H1 (cell line): ENCODE data around the gene ZYG11B. TPM values are rescaled to one million over a fixed set of nuclear protein-coding genes. Genes with fewer than 3 reads are reported as not detected.

Source experiments
- CTCF ChIA-PET: fragments of 300-600 bp; sonication (Branson Sonifier 250); formaldehyde crosslinking; loops from one replicate; lab custom pipeline; 2021; ENCODE audit not compliant: partially characterized antibody; lab: Charles Lee
- POLR2A ChIA-PET: fragments of 300-600 bp; sonication (Branson Sonifier 250); formaldehyde crosslinking; loops from one replicate; lab custom pipeline; 2021; ENCODE audit warnings: inconsistent platforms; ENCODE audit not compliant: partially characterized antibody; lab: Charles Lee
- DNase-seq, 2 experiments: peaks; one replicate each; pipeline versions ENCODE4 v3.0.0 to v3.0.0-alpha.2; 2010 to 2022; ENCODE audit warnings: low spot score in 2 of 2, low read depth in 1 of 2, mixed read lengths in 1 of 2
- FAIRE-seq: peaks from 2 replicates; lab custom pipeline; 2011; peaks lifted over from hg19 to GRCh38; lab: Jason Lieb, UNC
- H2AFZ ChIP-seq: 2 replicates; pipeline ENCODE4 v1.8.1; 2012; ENCODE audit warnings: low read length, inconsistent platforms
- H2AK5ac ChIP-seq: 2 replicates; pipeline ENCODE4 v1.6.1; 2013; ENCODE audit warnings: low read depth, low read length
- H2BK120ac ChIP-seq: replicated peaks from 2 replicates; pipeline ENCODE3; 2013; ENCODE audit warnings: low read depth, low read length, inconsistent platforms
- H2BK12ac ChIP-seq: 2 replicates; pipeline ENCODE4 v1.6.1; 2013; ENCODE audit warnings: low read depth, low read length
- H2BK15ac ChIP-seq: 2 replicates; pipeline ENCODE4 v1.6.1; 2013; ENCODE audit warnings: low read length
- H2BK20ac ChIP-seq: 2 replicates; pipeline ENCODE4 v1.6.1; 2013; ENCODE audit warnings: low read length
- H2BK5ac ChIP-seq: 2 replicates; pipeline ENCODE4 v1.6.1; 2013; ENCODE audit warnings: low read depth, low read length
- H3K14ac ChIP-seq: 2 replicates; pipeline ENCODE4 v1.6.1; 2013; ENCODE audit warnings: inconsistent platforms; ENCODE audit not compliant: insufficient read length
- H3K18ac ChIP-seq: 2 replicates; pipeline ENCODE4 v1.6.1; 2013; ENCODE audit warnings: low read length; ENCODE audit errors: extremely low read depth
- H3K23ac ChIP-seq: 2 replicates; pipeline ENCODE4 v1.6.1; 2013; ENCODE audit warnings: inconsistent platforms; ENCODE audit not compliant: insufficient read length
- H3K23me2 ChIP-seq: 2 replicates; pipeline ENCODE4 v1.6.1; 2013; ENCODE audit warnings: low read depth, low read length
- H3K27ac ChIP-seq: 2 replicates; pipeline ENCODE4 v1.6.1; 2011; ENCODE audit warnings: low read depth, low read length, inconsistent platforms
- H3K27me3 ChIP-seq, 4 experiments: replicated peaks in 1 of 4; 1 replicate in 1 of 4; 2 replicates in 3 of 4; pipeline versions ENCODE4 v1.6.1 to v1.8.1; 2011 to 2013; ENCODE audit warnings: low read length in 3 of 4, mild to moderate bottlenecking in 3 of 4, inconsistent platforms in 2 of 4, mixed read lengths in 2 of 4, moderate library complexity in 1 of 4; ENCODE audit not compliant: control insufficient read depth in 3 of 4, insufficient read depth in 3 of 4; ENCODE audit errors: extremely low read depth in 1 of 4
- H3K36me3 ChIP-seq, 4 experiments: 2 replicates each; pipeline versions ENCODE4 v1.6.1 to v1.8.1; 2011 to 2013; ENCODE audit warnings: mild to moderate bottlenecking in 4 of 4, low read length in 3 of 4, moderate library complexity in 2 of 4, control low read depth in 1 of 4, inconsistent platforms in 1 of 4; ENCODE audit not compliant: insufficient read depth in 4 of 4, control insufficient read depth in 2 of 4
- H3K4ac ChIP-seq: replicated peaks from 2 replicates; pipeline ENCODE3; 2013; ENCODE audit warnings: low read length, low read depth, mixed read lengths, inconsistent platforms; ENCODE audit not compliant: insufficient read length
- H3K4me1 ChIP-seq, 4 experiments: replicated peaks in 1 of 4; 1 replicate in 1 of 4; 2 replicates in 3 of 4; pipeline versions ENCODE4 v1.6.1 to v1.8.1; 2011 to 2013; ENCODE audit warnings: low read length in 3 of 4, inconsistent platforms in 2 of 4, mixed read lengths in 1 of 4; ENCODE audit not compliant: insufficient read depth in 4 of 4, control insufficient read depth in 3 of 4
- H3K4me2 ChIP-seq, 2 experiments: 2 replicates each; pipeline versions ENCODE4 v1.6.1 to v1.8.1; 2011 to 2013; ENCODE audit warnings: low read depth in 2 of 2, low read length in 2 of 2, control low read depth in 1 of 2, inconsistent platforms in 1 of 2, mild to moderate bottlenecking in 1 of 2; ENCODE audit not compliant: insufficient read depth in 1 of 2
- H3K4me3 ChIP-seq, 4 experiments: fragments of 200-600, 300-600 bp in 1 of 4; sonication (generic), shearing (Covaris generic), sonication (Bioruptor Twin) in 1 of 4; 2 replicates each; pipeline versions ENCODE4 v1.5.1 to v1.8.1; 2011 to 2016; ENCODE audit warnings: low read length in 4 of 4, low read depth in 3 of 4, control low read depth in 2 of 4, inconsistent platforms in 2 of 4, mild to moderate bottlenecking in 2 of 4, mixed read lengths in 1 of 4, moderate library complexity in 1 of 4; ENCODE audit not compliant: insufficient read depth in 2 of 4; ENCODE audit errors: extremely low read depth in 1 of 4
- H3K56ac ChIP-seq: replicated peaks from 2 replicates; pipeline ENCODE3; 2013; ENCODE audit warnings: low read depth, mild to moderate bottlenecking, mixed read lengths, low read length, inconsistent platforms; ENCODE audit not compliant: insufficient read length
- H3K79me1 ChIP-seq: 2 replicates; pipeline ENCODE4 v1.6.1; 2013; ENCODE audit warnings: low read depth, low read length, control low read depth
- H3K79me2 ChIP-seq, 2 experiments: 2 replicates each; pipeline versions ENCODE4 v1.6.1 to v1.8.1; 2012 to 2013; ENCODE audit warnings: low read length in 2 of 2, mild to moderate bottlenecking in 2 of 2, inconsistent platforms in 1 of 2; ENCODE audit not compliant: insufficient read depth in 2 of 2, control insufficient read depth in 1 of 2
- H3K9ac ChIP-seq, 4 experiments: replicated peaks in 1 of 4; 1 replicate in 1 of 4; 2 replicates in 3 of 4; pipeline versions ENCODE4 v1.6.1 to v1.8.1; 2011 to 2013; ENCODE audit warnings: low read depth in 3 of 4, low read length in 3 of 4, control low read depth in 2 of 4, mild to moderate bottlenecking in 2 of 4, moderate library complexity in 2 of 4, inconsistent platforms in 1 of 4; ENCODE audit errors: extremely low read depth in 1 of 4
- H3K9me3 ChIP-seq, 2 experiments: 2 replicates each; pipeline versions ENCODE4 v1.6.1 to v1.8.1; 2012 to 2013; ENCODE audit warnings: mild to moderate bottlenecking in 2 of 2, moderate library complexity in 2 of 2, control low read depth in 1 of 2, inconsistent platforms in 1 of 2, low read depth in 1 of 2, low read length in 1 of 2, mixed read lengths in 1 of 2; ENCODE audit not compliant: insufficient read depth in 2 of 2
- H4K20me1 ChIP-seq, 2 experiments: replicated peaks in 1 of 2; 2 replicates each; pipeline versions ENCODE3 to v1.8.1; 2011 to 2013; ENCODE audit warnings: inconsistent platforms in 2 of 2, low read length in 2 of 2, mild to moderate bottlenecking in 1 of 2; ENCODE audit not compliant: insufficient read depth in 2 of 2, control insufficient read depth in 1 of 2
- H4K5ac ChIP-seq: 2 replicates; pipeline ENCODE4 v1.6.1; 2013; ENCODE audit warnings: low read length, low read depth, mixed read lengths, inconsistent platforms; ENCODE audit not compliant: insufficient read length
- H4K8ac ChIP-seq: 2 replicates; pipeline ENCODE4 v1.8.0; 2013; ENCODE audit warnings: mild to moderate bottlenecking, moderate library complexity, low read length, inconsistent platforms; ENCODE audit not compliant: insufficient read depth; ENCODE audit errors: extremely low read depth
- H4K91ac ChIP-seq: replicated peaks from 2 replicates; pipeline ENCODE3; 2013; ENCODE audit warnings: low read length, mixed read lengths, inconsistent platforms; ENCODE audit not compliant: insufficient read length
- RNF2 ChIP-seq: fragments of 200-900, 300-1000 bp; sonication (generic); IDR thresholded peaks from 2 replicates; pipeline ENCODE4 v1.7.1; 2016; ENCODE audit warnings: borderline replicate concordance, low read depth, mild to moderate bottlenecking, antibody characterized with exemption, low read length; ENCODE audit not compliant: poor library complexity, severe bottlenecking; ENCODE audit errors: missing control alignments
- SIX5 ChIP-seq: IDR thresholded peaks from 2 replicates; pipeline ENCODE4 v1.6.1; 2011; ENCODE audit warnings: mild to moderate bottlenecking, low read depth, low read length
- WGBS, 2 experiments: shearing (Covaris generic) in 1 of 2; methylation state at CpG; one replicate each; pipeline versions ENCODE4 v1.1.6 to v1.1.7; 2013 to 2015; ENCODE audit warnings: low lambda C conversion rate in 2 of 2, mixed read lengths in 2 of 2, inconsistent platforms in 1 of 2, low coverage in 1 of 2, missing lambda C conversion rate in 1 of 2; ENCODE audit not compliant: insufficient replicate concordance in 2 of 2, insufficient coverage in 1 of 2, insufficient read length in 1 of 2; ENCODE audit errors: extremely low coverage in 1 of 2, missing lambda C conversion rate in 1 of 2; 5-methylcytosine and 5-hydroxymethylcytosine counted together
- polyA plus RNA-seq, 7 experiments: library from polyadenylated mRNA; depleted of rRNA in 3 of 7; stranded (reverse) in 5 of 7; unstranded in 2 of 7; fragments of >200 nt in 5 of 7; fragments of 200-250 nt in 2 of 7; gene quantifications; 1 replicate in 5 of 7; 2 replicates in 1 of 7; 4 replicates in 1 of 7; pipeline versions ENCODE4 v1.2.1 to v1.2.3, GENCODE V29; 2011 to 2013; ENCODE audit warnings: missing spikeins in 2 of 7, mixed read lengths in 2 of 7
- total RNA-seq: library from RNA; stranded (reverse); fragmentation: NEBNext Ultra II Directional; extraction: Animal tissue kit (Norgen Biotek cat#: 25700); gene quantifications from 2 replicates; pipeline ENCODE4 v1.2.1, GENCODE V29; 2021

ZYG11B gene
- total and polyA plus RNA-seq, 2 of the 8 experiments (the other 6 are each of a cell fraction or from before 2014, with no cell fraction given): 4.4 to 20.9 TPM

DNA sequence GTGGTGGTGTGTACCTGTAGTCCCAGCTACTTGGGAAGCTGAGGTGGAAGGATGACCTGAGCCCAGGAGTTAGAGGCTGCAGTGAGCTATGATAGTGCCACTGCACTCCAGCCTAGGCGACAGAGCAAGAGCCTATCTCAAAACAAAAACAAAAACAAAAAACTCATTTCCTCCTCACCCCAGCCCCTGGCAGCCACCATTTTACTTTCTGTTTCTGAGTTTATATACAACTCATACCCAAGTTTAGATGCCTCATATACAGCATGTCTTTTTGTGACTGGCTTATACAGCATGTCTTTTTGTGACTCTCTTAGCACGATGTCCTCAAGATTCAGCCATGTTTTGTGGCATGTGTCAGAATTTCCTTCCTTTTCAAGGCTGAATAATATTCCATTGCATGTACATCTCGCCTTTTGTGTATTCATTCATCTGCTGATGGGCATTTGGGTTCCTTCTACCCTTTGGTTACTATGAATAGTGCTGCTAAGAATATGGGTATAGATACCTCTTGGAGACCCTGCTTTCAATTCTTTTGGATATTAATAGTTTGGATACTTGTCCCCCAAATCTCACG, 42.8 kb upstream of the ZYG11B start:
- no peak overlapping the region for H3K4me3 ChIP-seq
- FAIRE-seq (no peak), DNase-seq (no peak)
- H3K79me1 ChIP-seq: no peaks in the 10 kb centered on the region
- no peak overlapping the region for H2BK5ac ChIP-seq
- H4K20me1 ChIP-seq: peaks cover 4 to 11% of the 10 kb centered on the region in 2 experiments
- H3K36me3 ChIP-seq: peaks cover 3 to 24% (median 12%) of the 10 kb centered on the region in 4 experiments; a peak in 5 of 8 replicates
- H2BK20ac ChIP-seq: no peak overlapping the region
- H3K9me3 ChIP-seq: no peaks in the 10 kb centered on the region
- H3K56ac ChIP-seq: no peak overlapping the region
- H3K14ac ChIP-seq: no peak overlapping the region
- H4K8ac ChIP-seq: no peak overlapping the region
- TF ChIP-seq RNF2 (no peak), SIX5 (no peak)
- H2BK120ac ChIP-seq: no peak overlapping the region
- no peaks in the 10 kb centered on the region for H3K27me3 ChIP-seq
- POLR2A ChIA-PET: interaction anchor here (1.0 to 1.1 kb wide), 2 partner anchors 10 to 63 kb away, joined by 3 read pairs; no protein-coding TSS in a partner anchor
- no peak overlapping the region for H2BK15ac ChIP-seq
- H4K5ac ChIP-seq: no peak overlapping the region
- WGBS, 2 experiments: 88% methylated on average over 4 of the region's 4 CpGs; no CpG with 5 or more reads in 1 of the 2 experiments
- H3K4me1 ChIP-seq: peaks cover 0 to 7% (median 3%) of the 10 kb centered on the region in 4 experiments; a peak in 3 of 7 replicates
- H3K9ac ChIP-seq: no peak overlapping the region
- no peak overlapping the region for H4K91ac ChIP-seq
- no peak overlapping the region for H3K27ac ChIP-seq
- H3K23me2 ChIP-seq: no peaks in the 10 kb centered on the region; the same call in 1 of the 2 replicates
- H3K4me2 ChIP-seq: no peak overlapping the region
- no peak overlapping the region for H2AFZ ChIP-seq
- H3K4ac ChIP-seq: no peak overlapping the region
- H2BK12ac ChIP-seq: no peak overlapping the region
- peaks cover 0 to under 1% of the 10 kb centered on the region in 2 experiments; a peak in 2 of 4 replicates for H3K79me2 ChIP-seq
- no peak overlapping the region for H3K18ac ChIP-seq
- H3K23ac ChIP-seq: no peak overlapping the region
- CTCF ChIA-PET: interaction anchor here (0.7 to 1.3 kb wide), 3 partner anchors 23 to 503 kb away, joined by 3 read pairs; no protein-coding TSS in a partner anchor
- H2AK5ac ChIP-seq: no peak overlapping the region
